ENCODE results near the gene FNDC3B. TPM values are rescaled to one million over a fixed set of nuclear protein-coding genes. Genes with fewer than 3 reads are reported as not detected.

Gene FNDC3B
- total and polyA plus RNA-seq, 9 of the 15 experiments (the other 6 are each of a cell fraction or from before 2014, with no cell fraction given) = 7.0 to 35.8 (median 16.2) TPM

- TF ChIP-seq ZBTB34 (CRISPR knock-in tag; IDR thresholded peaks at IDR 0.05) = no peak
- TF ChIP-seq E2F3 (CRISPR knock-in tag; IDR thresholded peaks at IDR 0.05) = no peak
- no peak for TF ChIP-seq ZNF232 (CRISPR knock-in tag; IDR thresholded peaks at IDR 0.05)
- TF ChIP-seq ILF3 (IDR thresholded peaks at IDR 0.05; ENCODE audit: borderline replicate concordance) = no peak
- no peak for TF ChIP-seq EP300 (IDR thresholded peaks at IDR 0.05; ENCODE audit: low read length)
- no peak for TF ChIP-seq ZNF324 (CRISPR knock-in tag; IDR thresholded peaks at IDR 0.05)
- no peak for TF ChIP-seq CBX8 (IDR thresholded peaks at IDR 0.05; ENCODE audit: borderline replicate concordance, extremely low read depth, low read depth, low read length, poor library complexity, severe bottlenecking)
Observed at GRCh38 chr3:172167892-172168648, 128.7 kb downstream of the FNDC3B start (continued).

- ChIA-PET CTCF (ENCODE audit: low intra/inter-chr PET ratio) (no interaction called here), POLR2A (interaction anchor here (0.6 to 2.8 kb wide), 4 partner anchors 9 to 210 kb away, joined by 3 to 11 read pairs (median 3); no protein-coding TSS in a partner anchor)
- Histone ChIP-seq H3K4me2 (ENCODE audit: insufficient read depth, low read length) (no peak overlapping the region), H3K27ac (ENCODE audit: extremely low read depth, low read depth, low read length) (no peak overlapping the region), H3K27me3 (ENCODE audit: control insufficient read depth in 2 of 2, insufficient read depth in 2 of 2, low read length in 2 of 2) (no peaks in the 10 kb centered on the region), H2AFZ (ENCODE audit: low read depth, low read length) (no peak overlapping the region), H3K9ac (ENCODE audit: insufficient read depth in 1 of 2, low read depth in 2 of 2, low read length in 2 of 2) (no peak overlapping the region), H3K4me3 (no peak overlapping the region), H3K9me1 (ENCODE audit: control insufficient read depth, insufficient read depth, low read length) (no peaks in the 10 kb centered on the region), H3K79me2 (ENCODE audit: control insufficient read depth, insufficient read depth, low read length) (peaks cover 29% of the 10 kb centered on the region; the same call in 2 of the 3 replicates), H4K20me1 (replicated peaks; ENCODE audit: control insufficient read depth, insufficient read depth, low read length) (no peaks in the 10 kb centered on the region), H3K4me1 (replicated peaks in 1 of 2; ENCODE audit: control insufficient read depth in 2 of 2, insufficient read depth in 2 of 2, low read length in 2 of 2) (no peaks in the 10 kb centered on the region; a peak in 2 of 5 replicates), H3K36me3 (ENCODE audit: control insufficient read depth, insufficient read depth, low read length) (peaks cover 5% of the 10 kb centered on the region; the same call in 2 of the 3 replicates), H3K9me3 (replicated peaks; ENCODE audit: control insufficient read depth, insufficient read depth, low read depth, low read length) (no peaks in the 10 kb centered on the region)
- FAIRE-seq = no peak
- intact Hi-C loops (cut with micrococcal nuclease) = no loop called here
- no TSS peak for BruUV-seq (replicated peaks)
- no peak for DNase-seq (ENCODE audit: extremely low read depth in 1 of 4, low spot score in 3 of 4)
- no peak for ATAC-seq
- in situ Hi-C loops (cut with MboI) = no loop called here
- WGBS (ENCODE audit: insufficient coverage, low coverage, missing lambda C conversion rate) = 91% methylated on average over 5 of the region's 5 CpGs
- no peak for TF ChIP-seq NRF1 (conservative IDR thresholded peaks at IDR 0.05 in 1 of 2, IDR thresholded peaks at IDR 0.05 in 1 of 2)
- no peak for TF ChIP-seq MLX (CRISPR knock-in tag; conservative IDR thresholded peaks at IDR 0.05)
Observed at GRCh38 chr3:172170073-172170709, 130.8 kb downstream of the FNDC3B start.
